Endothelial cell of umbilical vein (primary cell): ENCODE measurements around the gene FXR1. TPM values are rescaled to one million over a fixed set of nuclear protein-coding genes. Genes with fewer than 3 reads are reported as not detected.

Experiments used
- BruUV-seq: library from RNA; stranded (reverse); fragments of 400-500 nt; replicated peaks from 2 replicates; lab custom pipeline; 2021; lab: Mats Ljungman, UMichigan
- CTCF ChIA-PET: fragments of 300-600, 350-600 bp; sonication (Branson Sonifier 250); formaldehyde crosslinking; loops from one replicate; lab custom pipeline; 2021; ENCODE audit warnings: antibody characterized with exemption, inconsistent platforms; lab: Charles Lee
- POLR2A ChIA-PET: fragments of 300-600, 350-600 bp; sonication (Branson Sonifier 250); formaldehyde crosslinking; loops from one replicate; lab custom pipeline; 2021; ENCODE audit warnings: antibody characterized with exemption, inconsistent platforms; lab: Charles Lee
- DNase-seq: peaks from one replicate; pipeline ENCODE4 v3.0.0-alpha.2; 2011; ENCODE audit warnings: low read depth, low spot score
- FAIRE-seq: peaks from 2 replicates; lab custom pipeline; 2011; peaks lifted over from hg19 to GRCh38; lab: Jason Lieb, UNC
- H2AFZ ChIP-seq: 2 replicates; pipeline ENCODE4 v1.6.0; 2012; ENCODE audit warnings: low read depth, low read length, control low read depth, inconsistent platforms
- H3K27ac ChIP-seq: 2 replicates; pipeline ENCODE4 v1.5.1; 2011; ENCODE audit warnings: low read depth, mild to moderate bottlenecking, control low read depth, low read length, moderate library complexity; ENCODE audit not compliant: insufficient read depth
- H3K27me3 ChIP-seq, 2 experiments: 2 replicates each; pipeline versions ENCODE4 v1.6.0 to v1.6.1; 2011; ENCODE audit warnings: low read length in 2 of 2, mixed read lengths in 1 of 2; ENCODE audit not compliant: control insufficient read depth in 2 of 2, insufficient read depth in 2 of 2
- H3K36me3 ChIP-seq, 2 experiments: 2 replicates in 1 of 2; 3 replicates in 1 of 2; pipeline ENCODE4 v1.5.1; 2011; ENCODE audit warnings: low read length in 2 of 2, mild to moderate bottlenecking in 1 of 2, moderate library complexity in 1 of 2; ENCODE audit not compliant: control insufficient read depth in 2 of 2, insufficient read depth in 2 of 2; ENCODE audit errors: extremely low read depth in 1 of 2
- H3K4me1 ChIP-seq: 3 replicates; pipeline ENCODE4 v1.5.1; 2011; ENCODE audit warnings: mild to moderate bottlenecking, low read length; ENCODE audit not compliant: control insufficient read depth, insufficient read depth; ENCODE audit errors: extremely low read depth
- H3K4me2 ChIP-seq: 2 replicates; pipeline ENCODE4 v1.6.1; 2011; ENCODE audit warnings: low read length, control low read depth, mixed read lengths; ENCODE audit not compliant: insufficient read depth
- H3K4me3 ChIP-seq, 3 experiments: fragments of 200-600 bp in 1 of 3; sonication (generic), shearing (Covaris generic) in 1 of 3; replicated peaks in 1 of 3; 2 replicates each; pipeline ENCODE4 v1.5.1; 2011 to 2016; ENCODE audit warnings: control low read depth in 3 of 3, low read length in 3 of 3, mild to moderate bottlenecking in 2 of 3, inconsistent platforms in 1 of 3, low read depth in 1 of 3, moderate library complexity in 1 of 3; ENCODE audit not compliant: insufficient read depth in 1 of 3
- H3K79me2 ChIP-seq: 2 replicates; pipeline ENCODE4 v1.6.0; 2012; ENCODE audit warnings: low read length, inconsistent platforms; ENCODE audit not compliant: control insufficient read depth, insufficient read depth
- H3K9ac ChIP-seq: replicated peaks from 2 replicates; pipeline ENCODE3; 2011; ENCODE audit warnings: low read length, control low read depth; ENCODE audit not compliant: insufficient read depth; ENCODE audit errors: extremely low read depth
- H3K9me1 ChIP-seq: replicated peaks from 3 replicates; pipeline ENCODE4 v1.6.0; 2011; ENCODE audit warnings: mild to moderate bottlenecking, low read length; ENCODE audit not compliant: control insufficient read depth, insufficient read depth; ENCODE audit errors: extremely low read depth
- H3K9me3 ChIP-seq: replicated peaks from 2 replicates; pipeline ENCODE4 v1.5.1; 2012; ENCODE audit warnings: low read length, inconsistent platforms; ENCODE audit not compliant: control insufficient read depth, insufficient read depth
- H4K20me1 ChIP-seq: replicated peaks from 2 replicates; pipeline ENCODE3; 2011; ENCODE audit warnings: mild to moderate bottlenecking, low read length; ENCODE audit not compliant: control insufficient read depth, insufficient read depth; ENCODE audit errors: extremely low read depth
- EZH2 ChIP-seq: IDR thresholded peaks from 2 replicates; pipeline ENCODE4 v1.6.1; 2012; ENCODE audit warnings: borderline replicate concordance, low read depth, mild to moderate bottlenecking, moderate library complexity, low read length, inconsistent platforms; ENCODE audit not compliant: severe bottlenecking
- FOS ChIP-seq: IDR thresholded peaks from 2 replicates; pipeline ENCODE4 v1.6.1; 2011; ENCODE audit warnings: mild to moderate bottlenecking, low read length, moderate library complexity, borderline replicate concordance; ENCODE audit not compliant: insufficient read depth
- GATA2 ChIP-seq: IDR thresholded peaks from 2 replicates; pipeline ENCODE4 v1.7.0; 2011; ENCODE audit warnings: low read depth, mild to moderate bottlenecking, moderate library complexity, mixed read lengths, low read length; ENCODE audit not compliant: insufficient read length, insufficient read depth
- JUN ChIP-seq: IDR thresholded peaks from 2 replicates; pipeline ENCODE4 v1.6.1; 2011; ENCODE audit warnings: borderline replicate concordance, low read depth; ENCODE audit not compliant: insufficient read length, insufficient read depth
- MYC ChIP-seq: IDR thresholded peaks from one replicate; pipeline ENCODE4 v1.6.1; 2011; ENCODE audit warnings: mild to moderate bottlenecking, low read depth, low read length
- POLR2A ChIP-seq: IDR thresholded peaks from 2 replicates; pipeline ENCODE4 v1.6.1; 2012; ENCODE audit warnings: low read depth, mild to moderate bottlenecking, control low read depth, low read length
- POLR2AphosphoS5 ChIP-seq: IDR thresholded peaks from 2 replicates; pipeline ENCODE4 v1.6.1; 2012; ENCODE audit warnings: low read depth, mild to moderate bottlenecking, control low read depth, low read length, moderate library complexity; ENCODE audit not compliant: insufficient read depth
- dilution Hi-C: fragments of 300-500 bp; cut with MboI; formaldehyde crosslinking; loops from one replicate; pipeline ENCODE4 v1.15.0; 2019; ENCODE audit warnings: low sequenced_read_pairs; ENCODE audit not compliant: extremely low pct_ligation_motif_present
- intact Hi-C: fragments of 100-400 bp; cut with micrococcal nuclease; formaldehyde crosslinking; loops from one replicate; pipeline ENCODE4 v1.10.0; 2022
- polyA plus RNA-seq, 4 experiments: library from polyadenylated mRNA; depleted of rRNA in 3 of 4; stranded (reverse) in 3 of 4; unstranded in 1 of 4; fragments of >200 nt; gene quantifications; 2 replicates each; pipeline versions ENCODE4 v1.2.1 to v1.2.3, GENCODE V29; 2011 to 2012; ENCODE audit warnings: missing spikeins in 1 of 4
- total RNA-seq: library from RNA; stranded (reverse); gene quantifications from 2 replicates; pipeline ENCODE4 v1.2.3, GENCODE V29; 2021
- TF ChIP-seq, protein P1 (sequence below): IDR thresholded peaks from 2 replicates; pipeline ENCODE4 v1.6.1; 2011; ENCODE audit not compliant: insufficient read depth, insufficient read length
- TF ChIP-seq, protein P2 (sequence below), 2 donors: IDR thresholded peaks; 1 replicate in 1 of 2; 2 replicates in 1 of 2; pipeline ENCODE4 v1.5.1; 2011; ENCODE audit warnings: low read length in 2 of 2, mild to moderate bottlenecking in 2 of 2, moderate library complexity in 2 of 2, control low read depth in 1 of 2, inconsistent platforms in 1 of 2, low read depth in 1 of 2; ENCODE audit not compliant: insufficient read depth in 1 of 2; ENCODE audit errors: extremely low read depth in 1 of 2

FXR1 gene
- total and polyA plus RNA-seq, 2 donors (not counting 3 experiments of a cell fraction or from before 2014, with no cell fraction given) = 87.3 to 186 TPM

- dilution Hi-C loops (no loop called here), intact Hi-C loops (no loop called here)
- H3K9ac ChIP-seq = no peak overlapping the region
- H3K36me3 ChIP-seq = no peaks in the 10 kb centered on the region
- no peaks in the 10 kb centered on the region for H3K9me1 ChIP-seq
- no peaks in the 10 kb centered on the region for H3K9me3 ChIP-seq
- no peak for TF ChIP-seq MYC
- TF ChIP-seq JUN = no peak
- TF ChIP-seq EZH2 = no peak
- TF ChIP-seq FOS = no peak
- TF ChIP-seq POLR2AphosphoS5 = no peak
- TF ChIP-seq, protein P1, sequence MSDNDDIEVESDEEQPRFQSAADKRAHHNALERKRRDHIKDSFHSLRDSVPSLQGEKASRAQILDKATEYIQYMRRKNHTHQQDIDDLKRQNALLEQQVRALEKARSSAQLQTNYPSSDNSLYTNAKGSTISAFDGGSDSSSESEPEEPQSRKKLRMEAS = no peak
- TF ChIP-seq, protein P2, sequence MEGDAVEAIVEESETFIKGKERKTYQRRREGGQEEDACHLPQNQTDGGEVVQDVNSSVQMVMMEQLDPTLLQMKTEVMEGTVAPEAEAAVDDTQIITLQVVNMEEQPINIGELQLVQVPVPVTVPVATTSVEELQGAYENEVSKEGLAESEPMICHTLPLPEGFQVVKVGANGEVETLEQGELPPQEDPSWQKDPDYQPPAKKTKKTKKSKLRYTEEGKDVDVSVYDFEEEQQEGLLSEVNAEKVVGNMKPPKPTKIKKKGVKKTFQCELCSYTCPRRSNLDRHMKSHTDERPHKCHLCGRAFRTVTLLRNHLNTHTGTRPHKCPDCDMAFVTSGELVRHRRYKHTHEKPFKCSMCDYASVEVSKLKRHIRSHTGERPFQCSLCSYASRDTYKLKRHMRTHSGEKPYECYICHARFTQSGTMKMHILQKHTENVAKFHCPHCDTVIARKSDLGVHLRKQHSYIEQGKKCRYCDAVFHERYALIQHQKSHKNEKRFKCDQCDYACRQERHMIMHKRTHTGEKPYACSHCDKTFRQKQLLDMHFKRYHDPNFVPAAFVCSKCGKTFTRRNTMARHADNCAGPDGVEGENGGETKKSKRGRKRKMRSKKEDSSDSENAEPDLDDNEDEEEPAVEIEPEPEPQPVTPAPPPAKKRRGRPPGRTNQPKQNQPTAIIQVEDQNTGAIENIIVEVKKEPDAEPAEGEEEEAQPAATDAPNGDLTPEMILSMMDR (IDR thresholded peaks at IDR 0.05; ENCODE audit: extremely low read depth in 1 of 2, insufficient read depth in 1 of 2, low read depth in 1 of 2, low read length in 2 of 2) = no peak
- no peak for TF ChIP-seq GATA2
- no peak for TF ChIP-seq POLR2A
- H3K4me1 ChIP-seq = no peaks in the 10 kb centered on the region
- no peak overlapping the region for H3K27ac ChIP-seq
- no peak overlapping the region for H3K4me2 ChIP-seq
- ChIA-PET POLR2A (no interaction called here), CTCF (no interaction called here)
- H3K79me2 ChIP-seq = no peaks in the 10 kb centered on the region
- no peak overlapping the region for H3K4me3 ChIP-seq
- H4K20me1 ChIP-seq = no peaks in the 10 kb centered on the region
- DNase-seq (no peak), FAIRE-seq (no peak)
- no peaks in the 10 kb centered on the region for H3K27me3 ChIP-seq
- no TSS peak for BruUV-seq
- H2AFZ ChIP-seq = no peak overlapping the region
Observed at GRCh38 chr3:181030948-181031347, 118.5 kb downstream of the FXR1 start.

Other genes with a start within 250 kb of the FXR1 start
- gene CCDC39, start 233.2 kb upstream of the FXR1 start, total RNA-seq = not detected in 2 replicates
- gene CCDC39, start 233.2 kb upstream of the FXR1 start, polyA plus RNA-seq = not detected in 2 replicates
- 43.4 and 50.6 TPM in 2 replicates for gene DNAJC19, start 77.1 kb downstream of the FXR1 start, total RNA-seq
- gene DNAJC19, start 77.1 kb downstream of the FXR1 start, polyA plus RNA-seq = 32.6 and 32.9 TPM in 2 replicates